ENCODE results near the gene OSBPL10. TPM values are rescaled to one million over a fixed set of nuclear protein-coding genes. Genes with fewer than 3 reads are reported as not detected.
A peak's percentile ranks its signal among the peaks of the same experiment; 100 is the strongest.

OSBPL10 gene
- total and polyA plus RNA-seq, 2 donors (not counting 1 experiment from before 2014, with no cell fraction given): 88.5 to 310 TPM

DNA sequence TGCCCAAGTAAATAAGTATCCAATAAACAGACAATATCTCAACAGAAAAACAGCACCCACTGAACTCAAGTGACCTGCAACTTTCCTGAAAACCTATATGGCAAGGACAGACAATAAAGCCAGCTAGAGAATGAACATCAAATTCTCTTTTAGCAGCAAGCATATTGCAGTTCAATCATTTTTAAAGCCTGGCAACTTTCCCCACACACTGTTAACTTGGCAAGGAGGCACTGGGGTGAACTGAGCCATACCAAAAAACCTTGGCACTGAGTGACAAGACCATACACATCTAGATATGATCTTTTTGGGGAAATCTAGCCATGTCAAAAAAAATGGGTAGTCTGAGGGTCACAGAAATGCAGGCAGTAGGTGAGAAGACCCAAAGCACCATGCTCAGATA lies 273.8 kb downstream of the OSBPL10 start:
- H3K4me3 ChIP-seq (ENCODE audit: control extremely low read depth in 1 of 5, extremely low read depth in 1 of 5, insufficient read depth in 1 of 5, low read depth in 2 of 5, low read length in 4 of 5): no peak overlapping the region
- H3K9ac ChIP-seq (ENCODE audit: low read length): no peak overlapping the region
- H4K20me1 ChIP-seq (ENCODE audit: control insufficient read depth, insufficient read depth, low read length, poor library complexity, severe bottlenecking): peaks cover 76% of the 10 kb centered on the region
- peaks cover 10 to 21% of the 10 kb centered on the region in 2 donors for H3K4me1 ChIP-seq (ENCODE audit: control insufficient read depth in 2 of 2, insufficient read depth in 2 of 2, low read length in 2 of 2)
- ChIA-PET POLR2A (no interaction called here), CTCF (no interaction called here)
- H3K27ac ChIP-seq (ENCODE audit: low read length in 2 of 2): no peak overlapping the region
- Mint-ChIP-seq H3K4me3 (no peak overlapping the region), H3K4me1 (peaks cover 73% of the 10 kb centered on the region), H3K27ac (peak overlapping the region; percentile 7), H3K9me3 (ENCODE audit: insufficient read depth) (no peaks in the 10 kb centered on the region), H3K27me3 (no peaks in the 10 kb centered on the region)
- H3K27me3 ChIP-seq (replicated peaks in 1 of 4; ENCODE audit: control extremely low read depth in 1 of 4, control insufficient read depth in 3 of 4, insufficient read depth in 4 of 4, low read length in 3 of 4): no peaks in the 10 kb centered on the region
- no peak for DNase-seq
- no peak for TF ChIP-seq EZH2 (IDR thresholded peaks at IDR 0.05; ENCODE audit: borderline replicate concordance, insufficient read depth, low read depth, low read length, poor library complexity, severe bottlenecking)
- TF ChIP-seq, protein P1, sequence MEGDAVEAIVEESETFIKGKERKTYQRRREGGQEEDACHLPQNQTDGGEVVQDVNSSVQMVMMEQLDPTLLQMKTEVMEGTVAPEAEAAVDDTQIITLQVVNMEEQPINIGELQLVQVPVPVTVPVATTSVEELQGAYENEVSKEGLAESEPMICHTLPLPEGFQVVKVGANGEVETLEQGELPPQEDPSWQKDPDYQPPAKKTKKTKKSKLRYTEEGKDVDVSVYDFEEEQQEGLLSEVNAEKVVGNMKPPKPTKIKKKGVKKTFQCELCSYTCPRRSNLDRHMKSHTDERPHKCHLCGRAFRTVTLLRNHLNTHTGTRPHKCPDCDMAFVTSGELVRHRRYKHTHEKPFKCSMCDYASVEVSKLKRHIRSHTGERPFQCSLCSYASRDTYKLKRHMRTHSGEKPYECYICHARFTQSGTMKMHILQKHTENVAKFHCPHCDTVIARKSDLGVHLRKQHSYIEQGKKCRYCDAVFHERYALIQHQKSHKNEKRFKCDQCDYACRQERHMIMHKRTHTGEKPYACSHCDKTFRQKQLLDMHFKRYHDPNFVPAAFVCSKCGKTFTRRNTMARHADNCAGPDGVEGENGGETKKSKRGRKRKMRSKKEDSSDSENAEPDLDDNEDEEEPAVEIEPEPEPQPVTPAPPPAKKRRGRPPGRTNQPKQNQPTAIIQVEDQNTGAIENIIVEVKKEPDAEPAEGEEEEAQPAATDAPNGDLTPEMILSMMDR (IDR thresholded peaks at IDR 0.05): no peak
- no peak overlapping the region for H2AFZ ChIP-seq (ENCODE audit: insufficient read depth, low read depth, low read length, poor library complexity, severe bottlenecking)
- no peak for ATAC-seq (ENCODE audit: low read depth)
- peaks cover 30% of the 10 kb centered on the region for H3K79me2 ChIP-seq (ENCODE audit: control insufficient read depth, insufficient read depth, low read length)
- H3K36me3 ChIP-seq (replicated peaks in 1 of 2; ENCODE audit: control extremely low read depth in 1 of 2, control insufficient read depth in 1 of 2, extremely low read depth in 1 of 2, insufficient read depth in 2 of 2, low read length in 1 of 2): peaks cover 7 to 60% of the 10 kb centered on the region in 2 experiments
- no peak overlapping the region for H3K4me2 ChIP-seq (replicated peaks; ENCODE audit: low read depth, low read length, poor library complexity, severe bottlenecking)
- intact Hi-C loops (cut with micrococcal nuclease): no loop called here
- no peaks in the 10 kb centered on the region for H3K9me3 ChIP-seq (ENCODE audit: control extremely low read depth in 1 of 3, control insufficient read depth in 2 of 3, insufficient read depth in 1 of 3, low read length in 2 of 3)

DNA sequence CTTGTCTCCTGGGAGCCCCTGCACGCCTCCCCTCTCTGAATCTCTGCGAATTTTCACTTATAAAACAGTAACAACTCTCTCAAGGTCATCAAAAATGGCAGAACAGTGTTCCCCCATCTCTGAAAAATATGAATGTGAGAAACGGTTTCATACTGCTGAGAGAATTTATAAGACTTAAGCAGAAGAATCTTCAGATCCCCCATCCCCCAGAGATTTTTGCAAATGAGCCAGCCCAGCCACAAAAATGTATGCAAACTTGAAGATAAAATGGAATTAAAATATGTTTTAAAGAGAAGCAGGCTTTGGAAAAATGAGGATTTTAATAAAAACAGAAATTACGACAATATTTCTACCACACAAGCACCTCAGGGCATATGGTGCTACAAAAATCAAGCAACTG lies 275.3 kb downstream of the OSBPL10 start:
- peaks cover 4 to 12% of the 10 kb centered on the region in 2 donors for H3K4me1 ChIP-seq (ENCODE audit: control insufficient read depth in 2 of 2, insufficient read depth in 2 of 2, low read length in 2 of 2)
- no peak for TF ChIP-seq EZH2 (IDR thresholded peaks at IDR 0.05; ENCODE audit: borderline replicate concordance, insufficient read depth, low read depth, low read length, poor library complexity, severe bottlenecking)
- TF ChIP-seq, protein P1 (IDR thresholded peaks at IDR 0.05): no peak
- Mint-ChIP-seq H3K9me3 (ENCODE audit: insufficient read depth) (no peaks in the 10 kb centered on the region), H3K4me1 (peaks cover 58% of the 10 kb centered on the region), H3K4me3 (no peak overlapping the region), H3K27ac (no peak overlapping the region), H3K27me3 (no peaks in the 10 kb centered on the region)
- H3K4me3 ChIP-seq (ENCODE audit: control extremely low read depth in 1 of 5, extremely low read depth in 1 of 5, insufficient read depth in 1 of 5, low read depth in 2 of 5, low read length in 4 of 5): no peak overlapping the region
- no peak overlapping the region for H3K9ac ChIP-seq (ENCODE audit: low read length)
- ATAC-seq (ENCODE audit: low read depth) (no peak), DNase-seq (no peak)
- H3K27me3 ChIP-seq (replicated peaks in 1 of 4; ENCODE audit: control extremely low read depth in 1 of 4, control insufficient read depth in 3 of 4, insufficient read depth in 4 of 4, low read length in 3 of 4): no peaks in the 10 kb centered on the region
- ChIA-PET POLR2A (no interaction called here), CTCF (no interaction called here)
- no peak overlapping the region for H2AFZ ChIP-seq (ENCODE audit: insufficient read depth, low read depth, low read length, poor library complexity, severe bottlenecking)
- H3K79me2 ChIP-seq (ENCODE audit: control insufficient read depth, insufficient read depth, low read length): peaks cover 30% of the 10 kb centered on the region
- peaks cover 73% of the 10 kb centered on the region for H4K20me1 ChIP-seq (ENCODE audit: control insufficient read depth, insufficient read depth, low read length, poor library complexity, severe bottlenecking)
- no peak overlapping the region for H3K4me2 ChIP-seq (replicated peaks; ENCODE audit: low read depth, low read length, poor library complexity, severe bottlenecking)
- no peaks in the 10 kb centered on the region for H3K9me3 ChIP-seq (ENCODE audit: control extremely low read depth in 1 of 3, control insufficient read depth in 2 of 3, insufficient read depth in 1 of 3, low read length in 2 of 3)
- intact Hi-C loops (cut with micrococcal nuclease): no loop called here
- H3K36me3 ChIP-seq (replicated peaks in 1 of 2; ENCODE audit: control extremely low read depth in 1 of 2, control insufficient read depth in 1 of 2, extremely low read depth in 1 of 2, insufficient read depth in 2 of 2, low read length in 1 of 2): peaks cover 8 to 69% of the 10 kb centered on the region in 2 experiments
- whole genome bisulfite sequencing (ENCODE audit: insufficient coverage): 100% methylated on average over 1 of the region's 4 CpGs
- H3K27ac ChIP-seq (ENCODE audit: low read length in 2 of 2): no peak overlapping the region

All from B cell (primary cell).